Effector memory CD8-positive, alpha-beta T cell (primary cell): ENCODE results near the gene ATM.
A peak's percentile ranks its signal among the peaks of the same experiment; 100 is the strongest.

Experiments used
- ATAC-seq: fragments of 150-1000 bp; cut with Tn5 transposase; replicated peaks from 2 replicates; pipeline ENCODE4 v1.10.0; 2021; ENCODE audit warnings: mild to moderate bottlenecking, moderate library complexity
- DNase-seq, 3 experiments: peaks; one replicate each; pipeline ENCODE4 v3.0.0; 2021
- H3K27ac Mint-ChIP-seq, 2 donors: one replicate each; pipeline ENCODE4 v1.8.0; 2022; ENCODE audit warnings: mild to moderate bottlenecking in 2 of 2, mixed read lengths in 2 of 2, moderate library complexity in 2 of 2
- H3K27me3 Mint-ChIP-seq, 2 donors: one replicate each; pipeline ENCODE4 v1.8.0; 2022; ENCODE audit warnings: mixed read lengths in 2 of 2
- H3K36me3 Mint-ChIP-seq: one replicate; pipeline ENCODE4 v1.8.0; 2022; ENCODE audit warnings: mild to moderate bottlenecking, moderate library complexity, mixed read lengths; ENCODE audit not compliant: insufficient read depth
- H3K4me1 Mint-ChIP-seq, 2 donors: one replicate each; pipeline ENCODE4 v1.8.0; 2022; ENCODE audit warnings: low read depth in 2 of 2, mixed read lengths in 2 of 2
- H3K4me3 Mint-ChIP-seq, 2 donors: one replicate each; pipeline ENCODE4 v1.8.0; 2022; ENCODE audit warnings: mild to moderate bottlenecking in 2 of 2, mixed read lengths in 2 of 2, moderate library complexity in 2 of 2
- H3K9me3 Mint-ChIP-seq, 2 donors: one replicate each; pipeline ENCODE4 v1.8.0; 2022; ENCODE audit warnings: mixed read lengths in 2 of 2

The ATM gene

GRCh38 chr11:108224911-108225786, 2.3 kb downstream of the ATM start:
- H3K27ac Mint-ChIP-seq = no peak overlapping the region
- peak; percentile 18 to 37 (median 28) for DNase-seq
- no peak for ATAC-seq
- H3K27me3 Mint-ChIP-seq = no peaks in the 10 kb centered on the region
- H3K36me3 Mint-ChIP-seq = peaks cover 53% of the 10 kb centered on the region
- no peaks in the 10 kb centered on the region for H3K9me3 Mint-ChIP-seq
- peaks cover 44 to 53% of the 10 kb centered on the region in 2 donors for H3K4me1 Mint-ChIP-seq
- H3K4me3 Mint-ChIP-seq = no peak overlapping the region

- H3K36me3 Mint-ChIP-seq = peaks cover 62% of the 10 kb centered on the region
- no peaks in the 10 kb centered on the region for H3K9me3 Mint-ChIP-seq
- H3K4me1 Mint-ChIP-seq = peaks cover 40 to 44% of the 10 kb centered on the region in 2 donors
- DNase-seq = no peak
- no peak overlapping the region for H3K4me3 Mint-ChIP-seq
- no peak overlapping the region for H3K27ac Mint-ChIP-seq
- no peaks in the 10 kb centered on the region for H3K27me3 Mint-ChIP-seq
- no peak for ATAC-seq
These were observed 3.2 kb downstream of the ATM start for GRCh38 chr11:108226036-108226435.

- peaks cover 82% of the 10 kb centered on the region for H3K36me3 Mint-ChIP-seq
- peaks cover 34 to 46% of the 10 kb centered on the region in 2 donors for H3K4me1 Mint-ChIP-seq
- H3K27ac Mint-ChIP-seq = peak overlapping the region; percentile 73 to 94
- ATAC-seq (no peak), DNase-seq (no peak)
- H3K9me3 Mint-ChIP-seq = no peaks in the 10 kb centered on the region
- H3K27me3 Mint-ChIP-seq = no peaks in the 10 kb centered on the region
- peak overlapping the region; percentile 54 to 68 for H3K4me3 Mint-ChIP-seq
These were observed 5.4 kb downstream of the ATM start for GRCh38 chr11:108228251-108228650.

- DNase-seq = no peak
- H3K36me3 Mint-ChIP-seq = peaks cover 84% of the 10 kb centered on the region
- no peaks in the 10 kb centered on the region for H3K9me3 Mint-ChIP-seq
- H3K4me1 Mint-ChIP-seq = peaks cover 39 to 54% of the 10 kb centered on the region in 2 donors
- no peak for ATAC-seq
- peak overlapping the region; percentile 28 to 62 for H3K27ac Mint-ChIP-seq
- H3K27me3 Mint-ChIP-seq = no peaks in the 10 kb centered on the region
- peak overlapping the region; percentile 58 to 74 for H3K4me3 Mint-ChIP-seq
These were observed 10.5 kb downstream of the ATM start for GRCh38 chr11:108233277-108233945.

GRCh38 chr11:108235192-108235591, 12.3 kb downstream of the ATM start:
- DNase-seq (no peak), ATAC-seq (no peak)
- Mint-ChIP-seq H3K27me3 (no peaks in the 10 kb centered on the region), H3K27ac (peak overlapping the region; percentile 94), H3K36me3 (peaks cover 74% of the 10 kb centered on the region), H3K9me3 (no peaks in the 10 kb centered on the region), H3K4me3 (peak overlapping the region; percentile 71 to 72), H3K4me1 (peaks cover 49 to 65% of the 10 kb centered on the region in 2 donors)

GRCh38 chr11:108235633-108236032, 12.8 kb downstream of the ATM start:
- DNase-seq (no peak), ATAC-seq (peak; percentile 6)
- peaks cover 49 to 69% of the 10 kb centered on the region in 2 donors for H3K4me1 Mint-ChIP-seq
- H3K9me3 Mint-ChIP-seq = no peaks in the 10 kb centered on the region
- H3K27ac Mint-ChIP-seq = peak overlapping the region; percentile 94
- no peaks in the 10 kb centered on the region for H3K27me3 Mint-ChIP-seq
- H3K4me3 Mint-ChIP-seq = peak overlapping the region; percentile 71 to 72
- H3K36me3 Mint-ChIP-seq = peaks cover 70% of the 10 kb centered on the region

- peak; percentile 67 for ATAC-seq
- Mint-ChIP-seq H3K27me3 (no peaks in the 10 kb centered on the region), H3K4me3 (peak overlapping the region; percentile 71 to 72), H3K27ac (peak overlapping the region; percentile 94), H3K4me1 (peaks cover 56 to 74% of the 10 kb centered on the region in 2 donors), H3K9me3 (no peaks in the 10 kb centered on the region), H3K36me3 (peaks cover 70% of the 10 kb centered on the region)
- DNase-seq = peak in 2 of 3 experiments; percentile 23 to 28
These were observed 14.2 kb downstream of the ATM start for GRCh38 chr11:108237058-108237481.

- H3K4me3 Mint-ChIP-seq = peak overlapping the region; percentile 69 to 74
- H3K4me1 Mint-ChIP-seq = peaks cover 53 to 68% of the 10 kb centered on the region in 2 donors
- peak overlapping the region; percentile 73 to 88 for H3K27ac Mint-ChIP-seq
- DNase-seq (peak in 2 of 3 experiments; percentile 27 to 31), ATAC-seq (peak; percentile 24)
- peaks cover 58% of the 10 kb centered on the region for H3K36me3 Mint-ChIP-seq
- no peaks in the 10 kb centered on the region for H3K27me3 Mint-ChIP-seq
- H3K9me3 Mint-ChIP-seq = no peaks in the 10 kb centered on the region
These were observed 16.2 kb downstream of the ATM start for GRCh38 chr11:108239076-108239475.

GRCh38 chr11:108241330-108242037, 18.6 kb downstream of the ATM start:
- DNase-seq = no peak
- H3K27ac Mint-ChIP-seq = peak overlapping the region; percentile 85 to 94

GRCh38 chr11:108242422-108242821, 19.6 kb downstream of the ATM start:
- peak overlapping the region; percentile 85 to 94 for H3K27ac Mint-ChIP-seq
- peaks cover 47 to 66% of the 10 kb centered on the region in 2 donors for H3K4me1 Mint-ChIP-seq
- no peaks in the 10 kb centered on the region for H3K9me3 Mint-ChIP-seq
- ATAC-seq (no peak), DNase-seq (no peak)
- H3K4me3 Mint-ChIP-seq = peak overlapping the region in 1 of 2 donors; percentile 51
- H3K27me3 Mint-ChIP-seq = no peaks in the 10 kb centered on the region
- H3K36me3 Mint-ChIP-seq = peaks cover 56% of the 10 kb centered on the region

More at GRCh38 chr11:108241330-108242037, 18.6 kb downstream of the ATM start:
- peaks cover 55% of the 10 kb centered on the region for H3K36me3 Mint-ChIP-seq
- H3K27me3 Mint-ChIP-seq = no peaks in the 10 kb centered on the region
- peak overlapping the region; percentile 51 to 60 for H3K4me3 Mint-ChIP-seq
- peak; percentile 35 for ATAC-seq
- peaks cover 49 to 68% of the 10 kb centered on the region in 2 donors for H3K4me1 Mint-ChIP-seq
- no peaks in the 10 kb centered on the region for H3K9me3 Mint-ChIP-seq

- Mint-ChIP-seq H3K27me3 (no peaks in the 10 kb centered on the region), H3K9me3 (no peaks in the 10 kb centered on the region), H3K4me1 (peaks cover 27 to 41% of the 10 kb centered on the region in 2 donors), H3K4me3 (no peak overlapping the region), H3K27ac (peak overlapping the region; percentile 81 to 90), H3K36me3 (peaks cover 72% of the 10 kb centered on the region)
- no peak for DNase-seq
- ATAC-seq = no peak
These were observed 23.4 kb downstream of the ATM start for GRCh38 chr11:108246308-108246707.

GRCh38 chr11:108246885-108247284, 24.0 kb downstream of the ATM start:
- H3K9me3 Mint-ChIP-seq = no peaks in the 10 kb centered on the region
- H3K27ac Mint-ChIP-seq = peak overlapping the region; percentile 81 to 90
- peaks cover 23 to 37% of the 10 kb centered on the region in 2 donors for H3K4me1 Mint-ChIP-seq
- no peak overlapping the region for H3K4me3 Mint-ChIP-seq
- peak; percentile 75 for ATAC-seq
- peaks cover 72% of the 10 kb centered on the region for H3K36me3 Mint-ChIP-seq
- H3K27me3 Mint-ChIP-seq = no peaks in the 10 kb centered on the region
- no peak for DNase-seq

- H3K27me3 Mint-ChIP-seq = no peaks in the 10 kb centered on the region
- peaks cover 12 to 19% of the 10 kb centered on the region in 2 donors for H3K4me1 Mint-ChIP-seq
- no peak for DNase-seq
- no peaks in the 10 kb centered on the region for H3K9me3 Mint-ChIP-seq
- peak overlapping the region in 1 of 2 donors; percentile 86 for H3K27ac Mint-ChIP-seq
- no peak overlapping the region for H3K4me3 Mint-ChIP-seq
- no peak for ATAC-seq
- H3K36me3 Mint-ChIP-seq = peaks cover 95% of the 10 kb centered on the region
These were observed 30.3 kb downstream of the ATM start for GRCh38 chr11:108253176-108253575.
